Putamen (tissue), 1 donor: ENCODE data around the gene POTEM.
"Not testable (repeated sequence)": the region's sequence is repeated elsewhere in the genome, so short reads cannot be mapped to it uniquely, and the experiment has no call there.

ENCODE experiments used
- DNase-seq: peaks from one replicate; pipeline ENCODE4 v3.0.0-alpha.2; 2016; ENCODE audit warnings: low spot score

The POTEM gene

GRCh38 chr14:19038060-19038664, 70.9 kb downstream of the POTEM start:
- DNase-seq: not testable (repeated sequence)

- DNase-seq: not testable (repeated sequence)
Observed at GRCh38 chr14:19038785-19039184, 71.6 kb downstream of the POTEM start.

DNA sequence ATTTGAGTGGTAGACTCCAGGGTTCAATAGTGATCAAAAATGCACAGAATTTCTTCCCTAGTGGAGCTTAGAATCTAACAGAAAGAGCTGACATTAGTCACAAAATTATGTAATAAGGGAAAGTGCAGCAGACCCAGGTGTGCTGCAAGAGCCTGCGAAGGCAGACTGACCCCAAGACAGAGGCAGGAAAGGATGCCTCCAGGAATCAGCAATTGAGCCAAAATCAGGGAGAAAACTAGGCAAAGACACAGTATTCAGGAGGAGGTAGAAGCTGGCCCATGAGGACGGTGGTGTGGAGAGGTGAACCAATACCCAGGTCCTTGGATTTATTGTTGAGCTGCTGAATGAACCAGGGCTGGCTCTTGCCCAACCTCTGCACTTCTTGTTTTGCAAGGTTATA, 76.2 kb downstream of the POTEM start:
- not testable (repeated sequence) for DNase-seq
